Endodermal cell (in vitro differentiated cells): Measurements from ENCODE around the gene AP5S1. TPM values are rescaled to one million over a fixed set of nuclear protein-coding genes. Genes with fewer than 3 reads are reported as not detected.

Experiments
- DNase-seq: peaks from one replicate; pipeline ENCODE4 v3.0.0-alpha.2; 2017
- H3K27ac ChIP-seq: 2 replicates; pipeline ENCODE4 v1.5.1; 2013; ENCODE audit warnings: mild to moderate bottlenecking, low read depth, low read length, moderate library complexity
- H3K27me3 ChIP-seq: 2 replicates; pipeline ENCODE4 v1.6.1; 2013; ENCODE audit warnings: mild to moderate bottlenecking, low read length, moderate library complexity; ENCODE audit not compliant: insufficient read depth, control insufficient read depth, poor library complexity, severe bottlenecking
- H3K36me3 ChIP-seq: 2 replicates; pipeline ENCODE4 v1.7.0; 2013; ENCODE audit warnings: mild to moderate bottlenecking, low read length, moderate library complexity; ENCODE audit not compliant: control insufficient read depth, insufficient read depth
- H3K4me1 ChIP-seq: one replicate; pipeline ENCODE4 v1.7.0; 2013; ENCODE audit warnings: low read length; ENCODE audit not compliant: control insufficient read depth, insufficient read depth
- H3K4me3 ChIP-seq: 2 replicates; pipeline ENCODE4 v1.5.1; 2013; ENCODE audit warnings: mild to moderate bottlenecking, low read length, moderate library complexity
- H3K9ac ChIP-seq: 2 replicates; pipeline ENCODE4 v1.6.1; 2013; ENCODE audit warnings: mild to moderate bottlenecking, low read length, moderate library complexity; ENCODE audit not compliant: poor library complexity, severe bottlenecking; ENCODE audit errors: extremely low read depth
- H3K9me3 ChIP-seq: 2 replicates; pipeline ENCODE4 v1.6.1; 2013; ENCODE audit warnings: mild to moderate bottlenecking, low read length, moderate library complexity; ENCODE audit not compliant: control insufficient read depth
- H3K27ac Mint-ChIP-seq: 2 replicates; pipeline ENCODE4 v1.8.0; 2020; ENCODE audit warnings: mixed read lengths
- H3K27me3 Mint-ChIP-seq: 2 replicates; pipeline ENCODE4 v1.8.0; 2021; ENCODE audit warnings: mild to moderate bottlenecking, mixed read lengths; ENCODE audit not compliant: insufficient read depth
- H3K36me3 Mint-ChIP-seq: 2 replicates; pipeline ENCODE4 v1.8.0; 2020; ENCODE audit warnings: low read depth, mixed read lengths
- H3K4me1 Mint-ChIP-seq: 2 replicates; pipeline ENCODE4 v1.8.0; 2020; ENCODE audit warnings: mixed read lengths
- H3K4me3 Mint-ChIP-seq: 2 replicates; pipeline ENCODE4 v1.8.0; 2020; ENCODE audit warnings: mild to moderate bottlenecking, moderate library complexity, mixed read lengths
- H3K9me3 Mint-ChIP-seq: 2 replicates; pipeline ENCODE4 v1.8.0; 2020; ENCODE audit warnings: mild to moderate bottlenecking, mixed read lengths
- CTCF ChIP-seq: fragments of 200-600 bp; sonication (generic); conservative IDR thresholded peaks from 2 replicates; pipeline ENCODE4 v1.5.0; 2021; ENCODE audit warnings: antibody characterized with exemption, mild to moderate bottlenecking
- total RNA-seq, 2 donors: library from RNA; stranded (reverse); fragmentation: NEBNext Ultra II Directional in 1 of 2; extraction: Animal tissue kit (Norgen Biotek cat#: 25700) in 1 of 2; gene quantifications; 2 replicates in 1 of 2; 3 replicates in 1 of 2; pipeline ENCODE4 v1.2.1, GENCODE V29; 2021

Gene AP5S1
- total RNA-seq, 2 donors from 2014 or later: 5.1 to 6.1 TPM

- no peaks in the 10 kb centered on the region for H3K4me1 ChIP-seq
- no peak for TF ChIP-seq CTCF
- H3K4me3 ChIP-seq: no peak overlapping the region
- Mint-ChIP-seq H3K27me3 (no peaks in the 10 kb centered on the region), H3K9me3 (no peaks in the 10 kb centered on the region), H3K4me3 (no peak overlapping the region), H3K27ac (no peak overlapping the region), H3K4me1 (peaks cover 13% of the 10 kb centered on the region), H3K36me3 (peaks cover 45% of the 10 kb centered on the region)
- H3K27ac ChIP-seq: no peak overlapping the region
- peaks cover 24% of the 10 kb centered on the region for H3K36me3 ChIP-seq
- peaks cover 9% of the 10 kb centered on the region for H3K9me3 ChIP-seq
- H3K9ac ChIP-seq: no peak overlapping the region
- H3K27me3 ChIP-seq: no peaks in the 10 kb centered on the region
- no peak for DNase-seq
Measured at GRCh38 chr20:3876676-3877075, 56.3 kb downstream of the AP5S1 start.

Other genes starting within 250 kb of the AP5S1 start
- gene GFRA4, start 157.1 kb upstream of the AP5S1 start, total RNA-seq: not detected
- 1 to 10 TPM; 3.0 to 3.3 TPM for gene ADAM33, start 138.5 kb upstream of the AP5S1 start, total RNA-seq
- gene SIGLEC1, start 107.9 kb upstream of the AP5S1 start, total RNA-seq: not detected
- 1 to 10 TPM; 1.1 to 1.4 TPM for gene HSPA12B, start 87.9 kb upstream of the AP5S1 start, total RNA-seq
- 10 to 100 TPM; 38.8 to 43.3 TPM for gene ADISSP, start 52.8 kb upstream of the AP5S1 start, total RNA-seq
- under 1 TPM; 0.35 to 0.44 TPM for gene SPEF1, start 39.1 kb upstream of the AP5S1 start, total RNA-seq
- gene CENPB, start 33.8 kb upstream of the AP5S1 start, total RNA-seq: 10 to 100 TPM; 43.0 to 50.7 TPM
- 10 to 100 TPM; 25.7 to 33.6 TPM for gene CDC25B, start 24.2 kb upstream of the AP5S1 start, total RNA-seq
- gene MAVS, start 26.3 kb downstream of the AP5S1 start, total RNA-seq: 10 to 100 TPM; 43.1 to 43.2 TPM
- 10 to 100 TPM; 57.6 to 66.5 TPM for gene PANK2, start 68.8 kb downstream of the AP5S1 start, total RNA-seq
- 10 to 100 TPM; 22.8 to 26.1 TPM for gene RNF24, start 195.0 kb downstream of the AP5S1 start, total RNA-seq